K562 (cell line): Measurements from ENCODE around the gene CARD8. TPM values are rescaled to one million over a fixed set of nuclear protein-coding genes. Genes with fewer than 3 reads are reported as not detected.
A peak's percentile ranks its signal among the peaks of the same experiment; 100 is the strongest.

Experiments used
- ATF7 ChIP-seq: fragments of 450-650 bp; IDR thresholded peaks from 2 replicates; pipeline ENCODE4 v1.7.1; 2014; ENCODE audit warnings: mild to moderate bottlenecking, moderate library complexity
- BDP1 ChIP-seq: IDR thresholded peaks from 3 replicates; pipeline ENCODE4 v1.6.1; 2011; ENCODE audit not compliant: insufficient read length, insufficient read depth
- EHMT2 ChIP-seq: fragments of 450-650 bp; IDR thresholded peaks from 2 replicates; pipeline ENCODE4 v1.6.1; 2018; ENCODE audit warnings: antibody characterized with exemption
- ELF2 ChIP-seq: fragments of 250-450 bp; sonication (Bioruptor Pico); IDR thresholded peaks from 2 replicates; pipeline ENCODE4 v1.5.0; 2021; ENCODE audit warnings: mild to moderate bottlenecking
- HIVEP1 ChIP-seq: fragments of 250-450 bp; sonication (Bioruptor Pico); IDR thresholded peaks from 2 replicates; pipeline ENCODE4 v1.4.0; 2020; ENCODE audit warnings: mild to moderate bottlenecking
- HMG20A ChIP-seq: fragments of 450-650 bp; formaldehyde crosslinking; conservative IDR thresholded peaks from 2 replicates; pipeline ENCODE4 v1.4.0; 2020; ENCODE audit warnings: mild to moderate bottlenecking, mixed read lengths
- ID3 ChIP-seq, 2 experiments: fragments of 250-450 bp in 1 of 2; fragments of 450-650 bp in 1 of 2; sonication (Bioruptor Pico) in 1 of 2; IDR thresholded peaks; 2 replicates each; pipeline versions ENCODE4 v1.6.1 to v1.8.0; 2016 to 2021; ENCODE audit warnings: mild to moderate bottlenecking in 2 of 2, moderate library complexity in 2 of 2, missing compliant biosample characterization in 1 of 2, missing genetic modification characterization in 1 of 2
- JUNB ChIP-seq: fragments of 450-650 bp; formaldehyde crosslinking; conservative IDR thresholded peaks from 2 replicates; pipeline ENCODE4 v1.4.0; 2020; ENCODE audit warnings: mild to moderate bottlenecking
- MED1 ChIP-seq: sonication (generic); formaldehyde crosslinking; IDR thresholded peaks from 2 replicates; pipeline ENCODE4 v1.8.1; 2023; ENCODE audit warnings: missing genetic modification reagents, borderline replicate concordance
- MNT ChIP-seq, 2 experiments: fragments of 450-650 bp; conservative IDR thresholded peaks; 2 replicates each; pipeline ENCODE4 v1.6.1; 2017; ENCODE audit warnings: mild to moderate bottlenecking in 2 of 2, moderate library complexity in 2 of 2
- NRF1 ChIP-seq, 2 experiments: fragments of 450-650 bp; IDR thresholded peaks in 1 of 2; conservative IDR thresholded peaks in 1 of 2; 2 replicates each; pipeline ENCODE4 v1.6.1; 2014; ENCODE audit warnings: mild to moderate bottlenecking in 2 of 2
- RBM17 ChIP-seq: fragments of 200-400 bp; formaldehyde crosslinking; IDR thresholded peaks from 2 replicates; pipeline ENCODE4 v1.6.1; 2017; ENCODE audit warnings: low read depth, mild to moderate bottlenecking, low read length, borderline replicate concordance
- SMARCA5 ChIP-seq: fragments of 450-650 bp; IDR thresholded peaks from 2 replicates; pipeline ENCODE4 v1.6.1; 2016
- TAF7 ChIP-seq: fragments of 450-650 bp; IDR thresholded peaks from 2 replicates; pipeline ENCODE4 v1.6.1; 2016; ENCODE audit warnings: missing genetic modification characterization, missing compliant biosample characterization
- ZFP91 ChIP-seq: sonication (generic); formaldehyde crosslinking; IDR thresholded peaks from 2 replicates; pipeline ENCODE4 v1.8.0; 2022; ENCODE audit warnings: mild to moderate bottlenecking, missing genetic modification reagents
- ZMIZ1 ChIP-seq, 2 experiments: fragments of 150-350 bp in 1 of 2; IDR thresholded peaks; 2 replicates each; pipeline ENCODE4 v1.6.1; 2012 to 2016; ENCODE audit warnings: low read depth in 2 of 2, low read length in 2 of 2, mild to moderate bottlenecking in 1 of 2, moderate library complexity in 1 of 2
- ZNF445 ChIP-seq: fragments of 250-450 bp; sonication (Bioruptor Pico); IDR thresholded peaks from 2 replicates; pipeline ENCODE4 v1.4.0; 2020; ENCODE audit warnings: low read depth, mild to moderate bottlenecking, moderate library complexity
- ZNF76 ChIP-seq: fragments of 250-450 bp; sonication (Bioruptor Pico); IDR thresholded peaks from 2 replicates; pipeline ENCODE4 v1.4.0; 2020; ENCODE audit warnings: mild to moderate bottlenecking, moderate library complexity, borderline replicate concordance
- polyA plus RNA-seq, 8 experiments: library from polyadenylated mRNA; depleted of rRNA in 4 of 8; stranded (reverse) in 5 of 8; unstranded in 3 of 8; fragments of >200 nt; fragmentation: Nextera tagmentation in 2 of 8; fragmentation: Illumina TruSeq in 1 of 8; extraction: Ambion mirVana in 2 of 8; extraction: Trizol in 1 of 8; gene quantifications; 2 replicates each; pipeline versions ENCODE4 v1.2.1 to v1.2.3, GENCODE V29; 2011 to 2014; ENCODE audit warnings: inconsistent platforms in 1 of 8, missing spikeins in 1 of 8
- total RNA-seq, 7 experiments: library from RNA; depleted of rRNA in 6 of 7; stranded (reverse); fragments of >200 nt in 6 of 7; fragmentation: Illumina TruSeq in 2 of 7; extraction: Trizol in 2 of 7; gene quantifications; 2 replicates each; pipeline versions ENCODE4 v1.2.1 to v1.2.3, GENCODE V29; 2011 to 2021; ENCODE audit warnings: low replicate concordance in 1 of 7

CARD8 gene
- total and polyA plus RNA-seq, 9 of the 15 experiments (the other 6 are each of a cell fraction or from before 2014, with no cell fraction given), result 11.5 to 26.4 (median 20.8) TPM

GRCh38 chr19:48169939-48170803 lies 85.5 kb downstream of the CARD8 start, which contains the start of the genes LIG1 and ZSWIM9 (continued):
- TF ChIP-seq MNT (conservative IDR thresholded peaks at IDR 0.05), result peak; percentile 79 to 86
- peak; percentile 76 for TF ChIP-seq ATF7
- no peak for TF ChIP-seq MED1
- no peak for TF ChIP-seq ID3 (CRISPR knock-in tag; IDR thresholded peaks at IDR 0.05)
- TF ChIP-seq ID3 (tag; IDR thresholded peaks at IDR 0.05), result 0 out of 2 replicates have a peak, but pooled peaks have one; percentile 22
- TF ChIP-seq ZNF445 (CRISPR knock-in tag), result no peak; the same call in 1 of the 2 replicates
- TF ChIP-seq BDP1, result no peak
- TF ChIP-seq RBM17, result no peak
- TF ChIP-seq TAF7 (tag), result no peak
- TF ChIP-seq ELF2 (CRISPR knock-in tag), result no peak
- TF ChIP-seq HMG20A (CRISPR knock-in tag), result no peak
- peak; percentile 33; the same call in 1 of the 2 replicates for TF ChIP-seq SMARCA5
- TF ChIP-seq HIVEP1 (CRISPR knock-in tag), result no peak
- TF ChIP-seq ZMIZ1 (IDR thresholded peaks at IDR 0.05; ENCODE audit: low read depth in 2 of 2, low read length in 2 of 2), result no peak
- TF ChIP-seq NRF1 (conservative IDR thresholded peaks at IDR 0.05 in 1 of 2, IDR thresholded peaks at IDR 0.05 in 1 of 2), result peak; percentile 90 to 91
- peak; percentile 91; the same call in 1 of the 2 replicates for TF ChIP-seq ZNF76 (CRISPR knock-in tag)
- no peak for TF ChIP-seq ZFP91 (CRISPR knock-in tag)
- no peak for TF ChIP-seq JUNB
- TF ChIP-seq EHMT2, result no peak
